Endothelial cell of umbilical vein (primary cell): Measurements from ENCODE around the gene VAMP7.
A peak's percentile ranks its signal among the peaks of the same experiment; 100 is the strongest.

Experiments used
- CTCF ChIP-seq, 2 donors: IDR thresholded peaks; 1 replicate in 1 of 2; 2 replicates in 1 of 2; pipeline ENCODE4 v1.5.1; 2011; ENCODE audit warnings: low read length in 2 of 2, mild to moderate bottlenecking in 2 of 2, moderate library complexity in 2 of 2, control low read depth in 1 of 2, inconsistent platforms in 1 of 2, low read depth in 1 of 2; ENCODE audit not compliant: insufficient read depth in 1 of 2; ENCODE audit errors: extremely low read depth in 1 of 2
- EZH2 ChIP-seq: IDR thresholded peaks from 2 replicates; pipeline ENCODE4 v1.6.1; 2012; ENCODE audit warnings: borderline replicate concordance, low read depth, mild to moderate bottlenecking, moderate library complexity, low read length, inconsistent platforms; ENCODE audit not compliant: severe bottlenecking
- POLR2A ChIP-seq: IDR thresholded peaks from 2 replicates; pipeline ENCODE4 v1.6.1; 2012; ENCODE audit warnings: low read depth, mild to moderate bottlenecking, control low read depth, low read length
- POLR2AphosphoS5 ChIP-seq: IDR thresholded peaks from 2 replicates; pipeline ENCODE4 v1.6.1; 2012; ENCODE audit warnings: low read depth, mild to moderate bottlenecking, control low read depth, low read length, moderate library complexity; ENCODE audit not compliant: insufficient read depth

GRCh38 chrX:155881158-155881993 is at the start of gene VAMP7:
- TF ChIP-seq POLR2AphosphoS5 (peak; percentile 61), CTCF (IDR thresholded peaks at IDR 0.05; ENCODE audit: extremely low read depth in 1 of 2, insufficient read depth in 1 of 2, low read depth in 1 of 2, low read length in 2 of 2) (no peak), POLR2A (no peak), EZH2 (no peak)
